HepG2 (cell line): ENCODE data around the gene GIPC3. TPM values are rescaled to one million over a fixed set of nuclear protein-coding genes. Genes with fewer than 3 reads are reported as not detected.

Experiments
- AGO2 ChIP-seq: fragments of 200-400 bp; formaldehyde crosslinking; optimal IDR thresholded peaks from 2 replicates; pipeline ENCODE3; 2017; ENCODE audit warnings: mild to moderate bottlenecking, low read depth, low read length, moderate library complexity
- DR1 ChIP-seq: sonication (generic); formaldehyde crosslinking; IDR thresholded peaks from 2 replicates; pipeline ENCODE4 v1.8.0; 2021; ENCODE audit warnings: mild to moderate bottlenecking, missing genetic modification reagents, inconsistent platforms
- ETS1 ChIP-seq: sonication (generic); formaldehyde crosslinking; IDR thresholded peaks from 2 replicates; pipeline ENCODE4 v1.4.0; 2020; ENCODE audit warnings: missing genetic modification reagents
- GPN1 ChIP-seq: sonication (generic); formaldehyde crosslinking; IDR thresholded peaks from 2 replicates; pipeline ENCODE4 v1.5.1; 2020; ENCODE audit warnings: missing genetic modification reagents, borderline replicate concordance
- HMGXB3 ChIP-seq: sonication (generic); formaldehyde crosslinking; IDR thresholded peaks from 2 replicates; pipeline ENCODE4 v1.4.0; 2020; ENCODE audit warnings: missing genetic modification reagents, borderline replicate concordance
- HOXA7 ChIP-seq: sonication (generic); formaldehyde crosslinking; IDR thresholded peaks from 2 replicates; pipeline ENCODE4 v1.8.1; 2022; ENCODE audit warnings: mild to moderate bottlenecking, missing genetic modification reagents, moderate library complexity
- KDM3A ChIP-seq: IDR thresholded peaks from 2 replicates; pipeline ENCODE4 v1.6.1; 2018; ENCODE audit warnings: low read depth, missing compliant biosample characterization
- MAF1 ChIP-seq: sonication (generic); formaldehyde crosslinking; IDR thresholded peaks from 2 replicates; pipeline ENCODE4 v1.5.0; 2020; ENCODE audit warnings: missing genetic modification reagents, borderline replicate concordance
- MED1 ChIP-seq: sonication (generic); formaldehyde crosslinking; IDR thresholded peaks from 2 replicates; pipeline ENCODE4 v1.4.0; 2020; ENCODE audit warnings: missing genetic modification reagents
- NFKBIZ ChIP-seq: IDR thresholded peaks from 2 replicates; pipeline ENCODE4 v1.6.1; 2018; ENCODE audit warnings: missing genetic modification reagents, missing compliant biosample characterization
- PLRG1 ChIP-seq: fragments of 450-650 bp; conservative IDR thresholded peaks from 2 replicates; pipeline ENCODE4 v1.6.1; 2016
- PRDM4 ChIP-seq: sonication (generic); formaldehyde crosslinking; IDR thresholded peaks from 2 replicates; pipeline ENCODE4 v1.9.0; 2021; ENCODE audit warnings: missing genetic modification reagents, borderline replicate concordance
- UBTF ChIP-seq: sonication (generic); formaldehyde crosslinking; IDR thresholded peaks from 2 replicates; pipeline ENCODE4 v1.4.0; 2020; ENCODE audit warnings: mild to moderate bottlenecking, missing genetic modification reagents
- ZKSCAN1 ChIP-seq: fragments of 150-350 bp; IDR thresholded peaks from 2 replicates; pipeline ENCODE4 v1.6.1; 2014; ENCODE audit warnings: low read length
- ZNF232 ChIP-seq: sonication (generic); formaldehyde crosslinking; IDR thresholded peaks from 2 replicates; pipeline ENCODE4 v1.4.0; 2020; ENCODE audit warnings: missing genetic modification reagents, borderline replicate concordance
- ZNF296 ChIP-seq: sonication (generic); formaldehyde crosslinking; conservative IDR thresholded peaks from 2 replicates; pipeline ENCODE4 v1.5.0; 2020; ENCODE audit warnings: mild to moderate bottlenecking, missing genetic modification reagents
- ZNF430 ChIP-seq: sonication (generic); formaldehyde crosslinking; IDR thresholded peaks from 2 replicates; pipeline ENCODE4 v1.9.0; 2021; ENCODE audit warnings: mild to moderate bottlenecking, missing genetic modification reagents
- ZNF768 ChIP-seq: sonication (generic); formaldehyde crosslinking; IDR thresholded peaks from 2 replicates; pipeline ENCODE4 v1.4.0; 2020; ENCODE audit warnings: missing genetic modification reagents
- polyA plus RNA-seq, 8 experiments: library from polyadenylated mRNA; depleted of rRNA in 3 of 8; stranded (reverse) in 7 of 8; unstranded in 1 of 8; fragments of >200 nt; fragmentation: Illumina TruSeq in 4 of 8; extraction: Trizol in 4 of 8; gene quantifications; 2 replicates each; pipeline versions ENCODE4 v1.2.1 to v1.2.3, GENCODE V29; 2011 to 2016; ENCODE audit warnings: low read depth in 4 of 8, missing spikeins in 1 of 8, mixed read lengths in 1 of 8; ENCODE audit not compliant: insufficient read depth in 1 of 8
- total RNA-seq, 5 experiments: library from RNA; depleted of rRNA; stranded (reverse); fragments of >200 nt; fragmentation: Illumina TruSeq; extraction: Trizol; gene quantifications; 2 replicates each; pipeline ENCODE4 v1.2.3, GENCODE V29; 2016; ENCODE audit warnings: low read depth in 1 of 5

GIPC3 gene
- total and polyA plus RNA-seq, 2 of the 13 experiments (the other 11 are each of a cell fraction or from before 2014, with no cell fraction given): 0.05 TPM; not detected in 1

GRCh38 chr19:3603121-3603811 lies 18.0 kb downstream of the GIPC3 start (continued):
- no peak for TF ChIP-seq HMGXB3 (CRISPR knock-in tag)
- TF ChIP-seq ZKSCAN1: no peak
- no peak for TF ChIP-seq KDM3A (CRISPR knock-in tag)
- 0 out of 2 replicates have a peak, but pooled peaks have one; percentile 25 for TF ChIP-seq ZNF768 (CRISPR knock-in tag)
- TF ChIP-seq UBTF (CRISPR knock-in tag): no peak
- TF ChIP-seq HOXA7 (CRISPR knock-in tag): no peak
- no peak for TF ChIP-seq ETS1 (CRISPR knock-in tag)
- TF ChIP-seq DR1: no peak
- TF ChIP-seq MED1 (CRISPR knock-in tag): no peak
- peak; percentile 99 for TF ChIP-seq PRDM4 (CRISPR knock-in tag)
- TF ChIP-seq NFKBIZ: no peak
- TF ChIP-seq MAF1: no peak
- TF ChIP-seq ZNF296 (CRISPR knock-in tag): no peak
- TF ChIP-seq ZNF232: no peak
- TF ChIP-seq ZNF430 (CRISPR knock-in tag): no peak
- no peak for TF ChIP-seq PLRG1
- TF ChIP-seq AGO2: no peak
- TF ChIP-seq GPN1 (CRISPR knock-in tag): no peak
